Measurements from ENCODE around the gene NPW.

The NPW gene

DNA sequence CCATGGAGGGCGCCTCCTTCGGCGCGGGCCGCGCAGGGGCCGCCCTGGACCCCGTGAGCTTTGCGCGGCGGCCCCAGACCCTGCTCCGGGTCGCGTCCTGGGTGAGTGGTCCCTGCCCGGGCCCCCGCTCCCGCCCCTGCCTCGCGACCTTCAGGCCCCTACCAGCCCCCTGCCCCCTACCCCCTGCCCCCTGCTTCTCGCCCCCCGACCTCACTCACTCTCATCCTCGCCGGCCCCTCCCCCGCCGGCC, 29.6 kb upstream of the NPW start:
- H3K4me2 ChIP-seq (ENCODE audit: low read length) = peak overlapping the region; percentile 66
- no peak overlapping the region; the same call in 1 of the 2 replicates for H3K9ac ChIP-seq (ENCODE audit: low read length)
- no peak overlapping the region for H3K27ac ChIP-seq (ENCODE audit: low read length)
- no peak overlapping the region for H2AFZ ChIP-seq (ENCODE audit: low read depth, low read length)
- peaks cover 9% of the 10 kb centered on the region for H3K79me2 ChIP-seq (ENCODE audit: low read length)
- no peaks in the 10 kb centered on the region for H3K9me3 ChIP-seq (ENCODE audit: insufficient read depth, low read length)
- no peaks in the 10 kb centered on the region for H4K20me1 ChIP-seq (ENCODE audit: insufficient read depth, low read length)
- H3K4me3 ChIP-seq (ENCODE audit: low read length) = peak overlapping the region; percentile 77
- H3K4me1 ChIP-seq (ENCODE audit: low read length) = peaks cover 13% of the 10 kb centered on the region
- H3K27me3 ChIP-seq (ENCODE audit: low read depth, low read length) = no peaks in the 10 kb centered on the region
- TF ChIP-seq EZH2phosphoT487 (IDR thresholded peaks at IDR 0.05; ENCODE audit: low read depth) = no peak
- TF ChIP-seq, protein P1, sequence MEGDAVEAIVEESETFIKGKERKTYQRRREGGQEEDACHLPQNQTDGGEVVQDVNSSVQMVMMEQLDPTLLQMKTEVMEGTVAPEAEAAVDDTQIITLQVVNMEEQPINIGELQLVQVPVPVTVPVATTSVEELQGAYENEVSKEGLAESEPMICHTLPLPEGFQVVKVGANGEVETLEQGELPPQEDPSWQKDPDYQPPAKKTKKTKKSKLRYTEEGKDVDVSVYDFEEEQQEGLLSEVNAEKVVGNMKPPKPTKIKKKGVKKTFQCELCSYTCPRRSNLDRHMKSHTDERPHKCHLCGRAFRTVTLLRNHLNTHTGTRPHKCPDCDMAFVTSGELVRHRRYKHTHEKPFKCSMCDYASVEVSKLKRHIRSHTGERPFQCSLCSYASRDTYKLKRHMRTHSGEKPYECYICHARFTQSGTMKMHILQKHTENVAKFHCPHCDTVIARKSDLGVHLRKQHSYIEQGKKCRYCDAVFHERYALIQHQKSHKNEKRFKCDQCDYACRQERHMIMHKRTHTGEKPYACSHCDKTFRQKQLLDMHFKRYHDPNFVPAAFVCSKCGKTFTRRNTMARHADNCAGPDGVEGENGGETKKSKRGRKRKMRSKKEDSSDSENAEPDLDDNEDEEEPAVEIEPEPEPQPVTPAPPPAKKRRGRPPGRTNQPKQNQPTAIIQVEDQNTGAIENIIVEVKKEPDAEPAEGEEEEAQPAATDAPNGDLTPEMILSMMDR (IDR thresholded peaks at IDR 0.05; ENCODE audit: low read depth, low read length) = no peak
- peaks cover 14% of the 10 kb centered on the region for H3K36me3 ChIP-seq (replicated peaks; ENCODE audit: low read depth, low read length)

DNA sequence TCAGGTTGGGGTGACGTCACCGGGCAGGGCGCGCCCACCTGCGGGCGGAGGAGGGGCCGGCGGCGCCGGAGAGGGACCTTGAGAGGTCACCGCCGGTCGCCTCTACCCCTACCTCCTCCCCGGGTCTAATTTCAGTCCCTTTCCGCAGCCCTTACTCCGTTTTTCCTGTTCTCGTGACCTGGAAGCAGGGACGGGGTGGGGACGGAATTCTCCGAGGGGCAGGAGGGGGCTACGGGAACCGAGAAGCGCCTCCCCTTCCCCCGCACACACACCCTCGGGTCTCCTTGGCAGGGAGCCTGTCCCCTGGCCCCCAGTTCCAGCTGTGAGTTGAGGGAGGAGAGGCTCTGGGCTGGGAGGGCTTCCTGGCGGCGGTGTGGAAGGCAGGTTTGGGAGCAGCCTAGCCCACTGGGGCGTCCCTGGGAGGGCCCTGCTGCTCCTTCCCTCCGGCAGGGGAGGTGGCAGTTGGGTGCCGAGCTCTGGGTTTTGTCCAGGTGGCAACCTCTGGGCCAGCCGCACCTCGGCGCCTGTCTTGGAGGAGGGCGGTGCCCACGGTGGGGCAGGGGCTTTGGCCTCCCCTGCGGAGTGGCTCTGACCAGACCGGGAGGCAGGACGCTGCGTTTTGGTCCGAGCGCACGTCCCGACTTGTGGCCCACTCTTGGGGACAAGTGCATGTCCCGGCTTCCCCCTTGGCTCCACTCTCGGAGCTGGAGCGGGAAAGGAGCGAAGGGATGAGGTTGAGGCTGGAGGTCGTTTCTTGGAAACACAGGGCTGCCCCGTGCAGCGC, 29.0 kb upstream of the NPW start:
- Histone ChIP-seq H3K9ac (ENCODE audit: low read length) (peak overlapping the region; percentile 9; the same call in 1 of the 2 replicates), H3K36me3 (replicated peaks; ENCODE audit: low read depth, low read length) (peaks cover 14% of the 10 kb centered on the region), H3K4me2 (ENCODE audit: low read length) (peak overlapping the region; percentile 66), H3K4me1 (ENCODE audit: low read length) (peaks cover 8% of the 10 kb centered on the region), H3K9me3 (ENCODE audit: insufficient read depth, low read length) (no peaks in the 10 kb centered on the region), H3K27ac (ENCODE audit: low read length) (no peak overlapping the region), H2AFZ (ENCODE audit: low read depth, low read length) (no peak overlapping the region), H4K20me1 (ENCODE audit: insufficient read depth, low read length) (no peaks in the 10 kb centered on the region), H3K79me2 (ENCODE audit: low read length) (peaks cover 4% of the 10 kb centered on the region), H3K4me3 (ENCODE audit: low read length) (peak overlapping the region; percentile 77), H3K27me3 (ENCODE audit: low read depth, low read length) (no peaks in the 10 kb centered on the region)
- TF ChIP-seq, protein P1 (IDR thresholded peaks at IDR 0.05; ENCODE audit: low read depth, low read length) = no peak
- no peak for TF ChIP-seq EZH2phosphoT487 (IDR thresholded peaks at IDR 0.05; ENCODE audit: low read depth)

DNA sequence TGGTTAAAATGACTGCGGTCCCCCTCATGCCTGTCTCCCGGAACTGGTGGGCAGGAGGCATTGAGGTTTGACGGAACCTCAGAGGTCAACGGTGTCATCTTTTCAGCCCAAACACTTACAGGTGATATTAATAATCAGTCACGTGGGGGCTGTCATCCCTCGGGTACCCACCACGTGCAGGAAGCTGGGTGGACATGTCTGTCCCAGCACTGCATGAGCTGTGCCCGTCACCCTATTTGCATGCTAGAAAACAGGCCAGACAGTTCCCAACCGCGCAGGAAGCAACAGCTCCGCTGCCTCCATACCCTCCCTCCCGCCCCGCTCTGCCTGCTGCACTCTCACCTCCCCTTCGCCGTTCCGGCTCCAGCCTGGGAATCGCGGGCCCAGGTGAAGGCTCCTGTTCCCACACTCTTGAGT, 28.4 kb upstream of the NPW start:
- H3K4me3 ChIP-seq (ENCODE audit: low read length) = no peak overlapping the region
- H2AFZ ChIP-seq (ENCODE audit: low read depth, low read length) = no peak overlapping the region
- no peak overlapping the region for H3K9ac ChIP-seq (ENCODE audit: low read length)

DNA sequence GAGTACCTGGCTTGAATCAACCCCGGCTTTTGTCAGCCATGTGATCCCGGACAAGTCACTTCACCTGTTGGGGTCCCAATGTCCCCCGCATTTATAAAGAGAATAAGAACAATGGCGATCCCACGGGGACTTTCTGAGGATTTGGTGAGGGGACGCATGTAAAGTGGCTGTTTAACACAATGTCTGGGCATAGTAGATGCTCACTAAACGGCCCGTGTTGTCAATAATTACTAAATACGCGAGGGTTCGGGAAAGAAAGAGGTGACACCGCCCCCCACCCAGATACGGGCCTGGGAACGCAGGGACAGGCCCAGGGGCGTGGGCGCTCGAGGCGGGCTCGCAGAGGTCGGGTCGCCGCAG, 28.0 kb upstream of the NPW start:
- no peaks in the 10 kb centered on the region for H3K9me3 ChIP-seq (ENCODE audit: insufficient read depth, low read length)
- H3K27me3 ChIP-seq (ENCODE audit: low read depth, low read length) = no peaks in the 10 kb centered on the region
- no peak for TF ChIP-seq EZH2phosphoT487 (IDR thresholded peaks at IDR 0.05; ENCODE audit: low read depth)
- 0 out of 2 replicates have a peak, but pooled peaks cover 4% of the 10 kb centered on the region for H3K4me1 ChIP-seq (ENCODE audit: low read length)
- H3K4me3 ChIP-seq (ENCODE audit: low read length) = no peak overlapping the region
- no peak overlapping the region for H3K4me2 ChIP-seq (ENCODE audit: low read length)
- peaks cover 4% of the 10 kb centered on the region for H3K36me3 ChIP-seq (replicated peaks; ENCODE audit: low read depth, low read length)
- H3K27ac ChIP-seq (ENCODE audit: low read length) = no peak overlapping the region
- no peaks in the 10 kb centered on the region for H4K20me1 ChIP-seq (ENCODE audit: insufficient read depth, low read length)
- no peak overlapping the region for H2AFZ ChIP-seq (ENCODE audit: low read depth, low read length)
- no peaks in the 10 kb centered on the region for H3K79me2 ChIP-seq (ENCODE audit: low read length)
- no peak overlapping the region for H3K9ac ChIP-seq (ENCODE audit: low read length)

More for the DNA sequence above, 28.4 kb upstream of the NPW start:
- Histone ChIP-seq H3K27ac (ENCODE audit: low read length) (no peak overlapping the region), H3K4me2 (ENCODE audit: low read length) (peak overlapping the region; percentile 66; the same call in 1 of the 2 replicates), H3K27me3 (ENCODE audit: low read depth, low read length) (no peaks in the 10 kb centered on the region), H3K79me2 (ENCODE audit: low read length) (no peaks in the 10 kb centered on the region), H3K36me3 (replicated peaks; ENCODE audit: low read depth, low read length) (peaks cover 8% of the 10 kb centered on the region), H3K4me1 (ENCODE audit: low read length) (0 out of 2 replicates have a peak, but pooled peaks cover 4% of the 10 kb centered on the region), H3K9me3 (ENCODE audit: insufficient read depth, low read length) (no peaks in the 10 kb centered on the region), H4K20me1 (ENCODE audit: insufficient read depth, low read length) (no peaks in the 10 kb centered on the region)
- TF ChIP-seq, protein P1 (IDR thresholded peaks at IDR 0.05; ENCODE audit: low read depth, low read length) = no peak
- TF ChIP-seq EZH2phosphoT487 (IDR thresholded peaks at IDR 0.05; ENCODE audit: low read depth) = no peak
